NCI-H82 (cell line): ENCODE results near the gene C3AR1.
"Not testable (repeated sequence)": the region's sequence is repeated elsewhere in the genome, so short reads cannot be mapped to it uniquely, and the experiment has no call there.

Experiments
- DNase-seq: peaks from one replicate; lab custom pipeline; 2025; lab: John Stamatoyannopoulos, UW

Gene C3AR1

DNA sequence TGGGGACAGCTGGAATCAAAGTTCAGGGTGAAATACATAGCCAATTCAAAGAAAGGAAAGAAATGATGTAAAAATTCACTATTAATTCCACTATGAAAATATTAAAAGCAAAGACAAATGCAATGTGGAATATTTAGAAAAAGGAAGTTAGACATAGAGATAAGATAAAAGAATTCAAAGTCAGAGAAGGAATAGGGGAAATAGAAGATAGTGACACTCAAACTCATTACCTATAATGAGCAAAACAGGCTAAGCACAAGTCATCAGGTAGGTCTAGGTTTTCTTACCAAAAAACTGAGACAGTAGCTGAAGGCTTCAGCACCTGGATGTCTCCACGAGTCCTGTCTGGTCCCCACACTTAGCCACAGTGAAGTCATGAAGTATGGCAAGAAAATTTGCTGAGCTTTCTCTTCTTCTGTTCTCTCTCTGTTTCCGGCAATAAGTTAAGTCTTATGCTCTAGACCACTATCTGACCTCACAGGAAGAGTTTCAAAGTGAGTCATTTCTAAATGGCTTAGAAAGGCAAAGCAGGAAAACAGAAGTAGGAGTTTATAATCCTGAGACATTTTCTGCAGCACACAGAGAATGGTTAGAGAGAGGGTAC is at the start of gene C3AR1:
C3AR1 (minus strand) TSS at position 369 of the 604 bp plus-strand sequence. CDS start 6,174 bp downstream, outside the sequence.
- DNase-seq = no peak

DNA sequence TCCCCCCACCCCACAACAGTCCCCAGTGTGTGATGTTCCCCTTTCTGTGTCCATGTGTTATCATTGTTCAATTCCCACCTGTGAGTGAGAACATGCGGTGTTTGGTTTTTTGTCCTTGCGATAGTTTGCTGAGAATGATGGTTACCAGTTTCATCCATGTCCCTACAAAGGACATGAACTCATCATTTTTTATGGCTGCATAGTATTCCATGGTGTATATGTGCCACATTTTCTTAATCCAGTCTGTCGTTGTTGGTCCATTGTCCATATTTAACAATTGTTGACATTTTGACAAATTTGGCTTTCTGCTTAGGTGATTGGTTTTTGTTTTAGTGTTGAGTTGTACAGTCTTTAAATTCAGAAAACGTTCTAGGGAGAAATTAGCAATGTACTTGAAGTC is 47.0 kb upstream of the C3AR1 start:
- not testable (repeated sequence) for DNase-seq

DNA sequence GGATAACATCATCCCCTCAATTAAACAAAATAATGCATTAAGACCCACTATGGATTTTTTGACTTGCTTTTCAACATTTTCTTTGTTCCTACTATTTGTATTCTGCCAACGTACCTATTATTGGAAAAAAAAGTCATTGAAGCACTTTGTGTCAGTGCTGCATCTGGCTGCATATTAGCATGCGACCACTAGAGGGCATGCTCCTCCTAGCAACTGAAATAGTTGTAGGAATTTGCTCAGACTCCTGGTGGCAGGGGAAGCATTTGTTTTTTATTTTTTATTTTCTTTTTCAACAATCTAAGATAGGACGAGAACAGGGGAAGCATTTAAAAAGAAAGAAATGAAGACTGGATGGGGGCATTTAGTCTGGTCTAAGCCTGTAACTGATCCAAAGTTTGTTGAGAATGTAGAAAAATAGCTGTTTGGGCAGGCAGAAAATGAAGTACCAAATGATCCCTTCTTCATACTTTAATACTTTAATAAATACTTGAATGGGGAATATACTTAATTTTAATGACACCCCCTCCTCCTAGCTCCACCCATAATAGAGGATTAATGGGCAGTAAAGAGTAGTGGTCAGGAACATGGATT is 42.7 kb upstream of the C3AR1 start:
- peak; percentile 82 for DNase-seq

DNA sequence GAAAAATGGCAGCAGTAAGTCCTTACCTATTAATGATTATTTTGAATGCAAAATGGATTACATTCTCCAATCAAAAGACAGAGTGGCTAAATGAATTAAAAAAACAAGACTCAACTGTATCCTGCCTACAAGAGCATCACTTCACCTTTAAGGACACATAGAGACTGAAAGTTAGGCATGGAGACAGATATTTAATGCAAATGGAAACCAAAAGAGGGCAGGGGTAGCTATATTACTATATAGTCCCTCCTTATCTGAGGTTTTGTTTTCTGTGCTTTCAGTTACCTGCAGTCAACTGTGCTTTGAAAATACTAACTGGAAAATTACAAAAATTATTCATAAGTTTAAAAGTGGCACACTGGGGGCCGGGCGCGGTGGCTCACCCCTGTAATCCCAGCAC is 33.1 kb upstream of the C3AR1 start:
- no peak for DNase-seq

DNA sequence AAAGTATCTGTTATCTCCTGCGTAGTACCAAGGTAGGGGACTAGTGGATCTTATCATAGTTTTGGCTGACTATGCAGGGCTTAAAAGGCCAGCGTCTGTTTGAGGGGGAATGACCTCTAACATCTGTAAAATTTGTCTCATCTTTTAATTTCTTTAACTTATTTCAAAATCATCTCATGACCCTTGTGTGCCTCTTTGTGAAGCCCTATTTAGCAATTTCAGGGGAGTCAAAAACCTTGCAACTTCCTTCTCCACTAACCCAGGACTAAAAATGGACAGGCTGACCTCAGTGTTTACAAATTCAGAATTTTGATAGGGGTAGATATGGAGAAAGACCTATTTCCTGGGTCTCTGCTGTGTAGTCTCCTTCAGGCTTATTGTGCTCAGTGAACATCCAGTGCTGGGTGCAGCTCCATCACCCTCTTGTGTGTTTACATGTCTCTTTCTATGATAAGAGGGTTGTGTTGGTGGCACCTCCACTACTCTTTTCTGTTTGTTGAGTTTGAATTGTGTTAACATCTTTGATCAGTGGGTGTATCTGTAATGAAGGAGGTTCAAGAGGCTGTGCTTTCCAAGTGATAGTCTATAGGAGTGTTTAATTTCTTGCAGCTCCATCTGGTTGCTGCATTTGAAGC is 30.2 kb upstream of the C3AR1 start:
- no peak for DNase-seq

DNA sequence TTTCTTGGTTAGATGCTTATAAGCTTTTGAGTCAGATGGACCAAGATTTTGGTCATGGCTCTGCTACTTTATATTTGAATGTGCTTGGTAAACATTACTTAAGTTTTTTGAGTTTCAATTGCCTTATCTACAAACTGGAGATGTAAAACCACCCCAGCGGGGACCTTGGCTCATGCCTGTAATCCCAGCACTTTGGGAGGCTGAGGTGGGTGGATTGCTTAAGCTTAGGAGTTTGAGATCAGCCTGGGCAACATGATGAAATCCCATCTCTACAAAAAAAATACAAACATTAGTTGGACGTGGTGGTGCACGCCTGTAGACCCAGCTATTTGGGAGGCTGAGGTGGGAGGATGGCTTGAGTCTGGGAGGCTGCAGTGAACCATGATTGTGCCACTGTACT is 27.1 kb upstream of the C3AR1 start:
- DNase-seq = no peak

DNA sequence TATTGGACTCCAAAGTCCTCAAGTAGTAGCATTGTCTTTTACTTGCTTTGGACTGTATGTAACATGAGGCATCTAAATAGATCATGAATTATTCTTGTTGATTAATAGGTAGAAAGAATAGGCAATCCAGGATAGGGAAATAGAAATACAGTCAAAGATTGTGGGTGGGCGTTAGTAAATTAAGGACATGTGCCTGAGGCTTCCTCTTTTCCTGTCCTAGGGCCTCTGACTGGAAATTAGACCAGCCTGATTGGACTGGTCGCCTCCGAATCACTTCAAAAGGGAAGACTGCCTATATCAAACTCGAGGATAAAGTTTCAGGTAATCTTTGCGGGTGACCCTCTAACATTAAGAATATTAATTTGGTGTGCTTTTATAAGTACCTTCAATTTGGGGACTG is 23.6 kb upstream of the C3AR1 start:
- no peak for DNase-seq

DNA sequence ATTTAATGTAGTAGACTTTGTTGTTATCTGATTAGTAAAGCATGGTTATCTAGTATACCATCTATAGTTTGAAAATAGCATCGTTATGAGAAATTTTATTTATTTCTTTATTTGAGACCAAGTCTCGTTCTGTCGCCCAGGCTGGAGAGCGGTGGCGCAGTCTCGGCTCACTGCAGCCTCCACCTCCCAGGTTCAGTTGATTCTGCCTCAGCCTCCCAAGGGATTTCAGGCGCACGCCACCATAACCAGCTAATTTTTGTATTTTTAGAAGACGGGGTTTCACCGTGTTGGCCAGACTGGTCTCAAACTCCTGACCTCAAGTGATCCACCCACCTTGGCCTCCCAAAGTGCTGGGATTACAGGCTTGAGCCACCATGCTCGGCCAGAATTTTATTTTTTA is 23.1 kb upstream of the C3AR1 start:
- not testable (repeated sequence) for DNase-seq

DNA sequence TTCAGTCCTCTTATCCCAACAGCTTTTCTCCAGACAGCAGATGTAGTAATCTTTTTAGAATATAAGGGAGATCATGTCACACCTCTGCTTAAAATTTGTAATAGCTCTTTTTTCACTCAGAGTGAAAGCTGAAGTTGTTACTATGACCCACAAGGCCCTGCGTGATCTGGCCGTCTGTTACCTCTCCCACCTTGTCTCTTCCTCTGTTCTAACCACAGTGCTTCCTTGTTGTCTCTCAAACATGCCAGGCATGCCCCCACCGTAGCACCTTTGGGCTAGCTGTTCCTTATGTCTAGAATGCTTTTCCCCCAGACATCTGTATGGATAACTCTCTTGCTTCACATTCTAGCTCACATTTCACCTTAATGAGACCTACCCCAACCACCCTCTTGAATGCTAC is 22.4 kb upstream of the C3AR1 start:
- DNase-seq = peak; percentile 85

DNA sequence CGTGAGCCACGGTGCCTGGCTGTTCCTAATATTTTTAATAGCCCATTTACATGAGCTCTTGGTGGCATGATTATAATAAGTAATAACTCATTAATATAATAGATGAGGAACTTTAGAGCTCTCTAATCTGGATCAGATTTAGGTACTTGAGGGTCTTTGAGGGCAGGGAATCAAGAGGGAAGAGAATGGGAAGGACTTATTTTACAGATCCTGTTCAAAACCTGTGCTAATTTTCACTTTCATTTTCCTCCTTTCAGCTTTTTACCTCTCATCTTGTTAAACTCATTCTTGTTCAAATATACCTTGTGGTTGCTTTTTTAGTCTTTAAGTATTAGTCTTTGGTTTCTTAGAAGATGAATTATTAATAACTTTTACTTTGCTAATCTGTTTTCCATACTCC is 21.5 kb upstream of the C3AR1 start:
- DNase-seq = peak; percentile 17

DNA sequence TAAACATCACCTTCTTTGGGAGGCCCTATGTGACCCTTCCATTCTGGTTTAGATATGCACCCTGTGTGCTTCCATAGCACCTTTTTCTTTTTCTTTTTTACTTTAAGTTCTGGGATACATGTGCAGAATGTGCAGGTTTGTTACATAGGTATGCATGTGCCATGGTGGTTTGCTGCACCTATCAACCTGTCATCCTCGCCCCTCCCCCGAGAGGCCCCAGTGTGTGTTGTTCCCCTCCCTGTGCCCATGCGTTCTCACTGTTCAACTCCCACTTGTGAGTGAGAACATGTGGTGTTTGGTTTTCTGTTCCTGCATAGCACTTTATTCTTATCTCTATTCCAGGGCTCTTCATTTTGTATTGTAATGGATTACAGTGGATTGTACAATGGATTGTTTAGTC is 18.2 kb upstream of the C3AR1 start:
- not testable (repeated sequence) for DNase-seq

DNA sequence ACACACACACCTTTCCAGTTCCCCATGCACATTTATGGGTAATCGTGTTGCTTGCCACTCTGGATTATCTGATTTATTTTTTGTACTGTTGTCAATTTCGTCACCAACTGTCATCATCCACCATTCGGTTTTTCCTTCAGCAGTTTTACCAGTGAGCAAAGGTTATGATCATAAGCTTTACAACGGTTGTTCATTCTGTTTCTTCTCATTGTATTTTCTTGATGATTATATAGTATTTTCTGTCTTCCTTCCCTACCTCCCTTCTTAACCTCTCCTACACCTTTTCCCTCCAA is 16.6 kb upstream of the C3AR1 start:
- no peak for DNase-seq

DNA sequence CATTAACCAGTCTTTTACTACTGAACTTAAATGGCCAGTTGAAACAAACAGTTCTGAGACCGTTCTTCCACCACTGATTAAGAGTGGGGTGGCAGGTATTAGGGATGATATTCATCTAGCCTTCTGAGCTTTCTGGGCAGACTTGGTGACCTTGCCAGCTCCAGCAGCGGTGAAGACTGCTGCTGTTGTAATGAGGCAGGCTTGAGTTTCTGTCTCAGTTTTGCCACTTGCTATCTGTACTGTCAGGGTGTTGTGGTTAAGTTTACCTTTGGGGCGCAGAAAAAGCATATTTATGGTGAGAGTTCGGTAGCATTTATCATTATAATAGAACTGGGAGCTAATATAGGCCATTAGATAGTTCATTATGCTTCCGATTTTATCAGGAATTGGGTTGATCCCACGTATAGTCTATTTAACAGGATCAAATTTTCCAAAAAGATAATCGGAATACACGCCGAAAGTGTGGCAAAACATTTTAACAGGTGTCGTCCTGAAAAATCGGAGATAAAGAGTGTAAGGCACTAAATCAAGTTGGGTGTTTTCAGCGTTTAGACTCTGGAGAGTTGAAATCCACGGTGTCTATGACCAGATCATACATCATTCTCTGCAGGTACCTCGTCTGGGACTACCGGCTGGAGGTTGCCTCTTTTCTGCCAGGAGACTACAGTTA is 15.2 kb upstream of the C3AR1 start:
- DNase-seq = peak; percentile 16

DNA sequence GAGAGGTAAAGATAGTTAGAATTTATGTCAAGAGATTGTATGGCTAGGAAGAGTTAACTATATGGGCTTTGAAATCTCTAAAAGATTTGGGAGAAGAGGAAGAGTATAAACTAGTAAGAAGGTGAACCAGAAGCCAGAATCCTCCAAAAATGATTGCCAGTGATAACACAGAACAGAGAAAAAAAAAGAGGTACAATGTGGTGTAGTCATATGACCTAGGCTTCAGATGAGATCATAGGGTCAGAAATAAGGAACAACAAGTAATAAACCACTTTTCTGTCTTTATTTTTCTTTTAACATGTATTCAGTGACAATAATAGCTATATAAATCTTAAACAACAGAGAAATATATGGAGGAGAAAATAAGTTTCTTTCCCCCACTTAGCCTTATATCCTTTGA is 14.0 kb upstream of the C3AR1 start:
- no peak for DNase-seq

DNA sequence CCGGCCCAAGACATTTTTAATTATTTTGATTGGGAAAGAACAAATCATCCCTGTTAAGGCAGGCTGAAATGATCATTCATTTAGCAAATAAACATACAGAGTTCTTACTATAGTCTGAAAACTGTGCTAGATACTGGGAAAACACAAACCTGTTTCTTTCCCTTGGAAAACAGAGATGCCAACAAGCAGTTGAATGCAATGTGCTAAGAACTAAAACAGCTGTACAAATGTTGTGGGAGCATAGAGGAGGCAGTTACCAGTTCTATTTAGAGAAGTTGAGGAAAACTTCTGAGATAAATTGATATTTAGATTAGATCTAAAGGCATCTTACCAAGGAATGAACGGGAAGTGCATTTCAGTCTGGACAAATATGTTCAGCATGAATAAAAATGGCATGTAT is 12.8 kb upstream of the C3AR1 start:
- DNase-seq = no peak

DNA sequence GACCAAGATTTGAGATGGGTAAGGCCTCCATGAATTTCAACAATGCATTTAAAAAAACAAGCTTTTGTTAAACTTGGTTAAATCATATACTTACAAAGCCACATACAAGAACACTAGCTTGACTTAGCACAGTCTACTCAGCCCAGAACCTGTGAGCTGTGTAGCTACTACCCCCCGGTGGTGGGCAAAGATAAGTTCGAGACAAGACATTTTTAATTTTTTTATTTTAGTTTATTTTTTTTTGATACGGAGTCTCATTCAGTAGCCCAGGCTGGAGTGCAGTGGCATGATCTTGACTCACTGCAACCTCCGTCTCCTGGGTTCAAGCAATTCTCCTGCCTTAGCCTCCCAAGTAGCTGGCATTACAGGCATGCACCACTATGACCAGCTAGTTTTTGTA is 12.2 kb upstream of the C3AR1 start:
- peak; percentile 44 for DNase-seq

DNA sequence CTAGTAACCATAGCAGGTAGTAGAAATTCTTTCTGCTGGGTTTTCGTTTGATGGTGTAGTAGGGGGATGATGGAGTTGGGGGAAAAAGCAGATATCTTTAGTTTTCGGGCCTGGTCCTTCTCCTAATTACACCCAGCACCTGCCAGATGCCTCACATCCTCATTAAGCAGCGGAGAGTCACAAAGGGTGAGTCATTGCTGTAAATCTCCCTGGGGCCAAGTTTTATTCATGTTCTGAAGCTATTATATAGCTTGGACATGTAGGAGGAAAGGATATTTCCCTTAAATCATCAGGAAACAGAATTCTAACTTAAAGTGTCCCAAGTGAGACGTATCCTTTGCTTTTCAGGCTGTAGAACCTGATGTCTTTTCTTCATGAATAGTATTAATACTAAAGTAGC is 11.0 kb upstream of the C3AR1 start:
- peak; percentile 12 for DNase-seq

DNA sequence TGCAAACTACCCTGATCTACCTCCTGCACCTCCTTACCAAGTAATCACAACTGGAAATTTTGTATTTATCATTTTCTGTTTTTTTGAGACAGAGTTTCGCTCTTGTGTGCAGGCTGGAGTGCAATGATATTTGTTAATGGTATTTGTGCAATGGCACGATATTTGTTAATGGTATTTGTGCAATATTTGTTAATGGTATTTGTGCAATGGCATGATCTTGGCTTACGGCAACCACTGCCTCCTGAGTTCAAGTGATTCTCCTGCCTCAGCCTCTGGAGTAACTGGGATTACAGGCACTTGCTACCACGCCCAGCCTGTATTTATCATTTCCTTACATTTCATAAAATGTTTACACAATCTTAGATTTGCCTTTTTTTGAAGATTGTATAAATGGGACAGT is 10.2 kb upstream of the C3AR1 start:
- DNase-seq = no peak

DNA sequence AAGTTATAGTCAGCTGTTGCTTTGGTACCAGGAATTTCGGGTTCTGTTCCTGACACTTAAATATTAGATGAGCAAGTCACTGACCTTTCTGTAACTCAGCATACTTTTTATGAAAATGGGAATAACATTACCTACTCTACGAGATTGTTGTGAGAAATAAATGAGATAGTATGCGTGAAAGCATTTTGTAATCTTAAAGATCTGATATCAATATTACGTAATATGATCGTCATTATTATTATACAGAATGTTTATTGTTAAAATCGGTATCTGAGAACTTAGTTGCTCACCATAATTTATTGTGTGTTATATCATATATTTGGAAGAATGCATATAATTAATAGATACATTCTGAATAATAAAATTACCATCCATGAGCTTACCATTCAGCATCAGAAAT is 9.8 kb upstream of the C3AR1 start:
- DNase-seq = no peak

DNA sequence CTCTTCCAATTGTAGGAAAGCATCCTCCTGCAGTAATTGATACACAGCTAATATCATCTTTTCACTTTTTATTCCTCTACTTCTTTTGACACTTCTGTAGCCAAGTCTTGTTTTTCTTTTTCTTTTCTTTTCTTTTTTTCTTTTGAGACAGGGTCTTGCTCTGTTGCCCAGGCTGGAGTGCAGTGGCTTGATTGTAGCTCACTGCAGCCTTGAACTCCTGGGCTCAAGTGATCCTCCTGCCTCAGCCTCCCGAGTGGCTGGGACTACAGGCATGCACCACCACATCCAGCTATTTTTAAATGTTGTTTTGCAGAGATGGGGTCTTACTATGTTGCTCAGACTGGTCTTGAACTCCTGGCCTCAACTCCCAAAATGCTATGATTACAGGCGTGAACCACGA is 5.7 kb upstream of the C3AR1 start:
- DNase-seq = not testable (repeated sequence)

DNA sequence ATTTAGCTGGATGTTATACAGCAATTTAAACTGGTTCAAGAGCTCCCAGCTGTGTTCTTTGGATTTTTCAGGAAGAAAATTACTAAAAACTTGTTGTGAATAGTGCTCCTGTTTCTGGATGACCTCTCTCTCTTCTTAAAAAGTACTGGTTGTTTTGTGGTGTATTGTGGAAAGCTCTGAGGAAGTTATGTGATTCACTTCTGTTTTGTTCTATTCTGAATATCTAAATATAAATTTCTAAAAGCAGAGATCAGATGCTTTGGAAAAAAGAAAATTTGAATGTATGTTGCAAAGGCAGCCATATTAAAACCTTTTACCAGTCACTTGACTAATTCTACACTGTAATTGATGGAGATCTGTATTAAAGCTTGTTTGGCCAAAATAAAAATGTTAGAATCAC is 3.4 kb upstream of the C3AR1 start:
- DNase-seq = no peak

DNA sequence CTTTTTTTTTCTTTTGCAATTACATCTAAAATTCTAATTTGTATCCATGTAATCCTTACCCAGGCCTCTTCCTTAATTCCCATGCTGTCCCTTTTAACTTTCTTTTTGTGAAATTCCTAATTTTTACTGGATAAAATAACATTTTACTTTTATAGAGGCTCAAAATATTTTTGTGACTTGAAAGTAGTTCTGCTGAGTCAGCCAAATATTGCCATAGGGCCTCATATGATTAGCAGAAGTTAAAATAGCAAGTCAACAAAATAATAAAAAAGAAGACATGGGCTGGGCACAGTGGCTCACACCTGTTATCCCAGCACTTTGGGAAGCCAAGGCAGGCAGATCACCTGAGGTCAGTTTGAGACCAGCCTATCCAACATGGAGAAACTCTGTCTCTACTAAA is 2.0 kb downstream of the C3AR1 start:
- no peak for DNase-seq

DNA sequence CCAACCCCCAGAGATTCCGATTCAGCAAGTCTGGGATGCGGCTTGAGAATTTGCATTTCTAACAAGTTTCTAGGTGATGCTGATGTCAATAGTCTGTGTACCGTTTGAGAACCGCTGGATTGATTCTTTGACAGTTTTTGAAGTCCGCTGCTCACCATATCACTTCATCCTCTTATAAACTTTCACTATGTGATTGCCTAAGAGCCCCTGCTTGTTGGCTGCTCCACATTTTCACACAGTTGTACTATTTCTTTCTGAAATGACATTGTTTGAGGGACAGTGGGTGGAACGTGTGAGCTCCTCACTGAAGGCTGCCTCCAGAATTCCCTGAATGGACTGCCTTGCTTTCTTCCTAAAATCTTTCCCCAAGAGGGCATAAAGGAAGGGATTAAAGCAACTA is 7.7 kb downstream of the C3AR1 start:
- DNase-seq = no peak

DNA sequence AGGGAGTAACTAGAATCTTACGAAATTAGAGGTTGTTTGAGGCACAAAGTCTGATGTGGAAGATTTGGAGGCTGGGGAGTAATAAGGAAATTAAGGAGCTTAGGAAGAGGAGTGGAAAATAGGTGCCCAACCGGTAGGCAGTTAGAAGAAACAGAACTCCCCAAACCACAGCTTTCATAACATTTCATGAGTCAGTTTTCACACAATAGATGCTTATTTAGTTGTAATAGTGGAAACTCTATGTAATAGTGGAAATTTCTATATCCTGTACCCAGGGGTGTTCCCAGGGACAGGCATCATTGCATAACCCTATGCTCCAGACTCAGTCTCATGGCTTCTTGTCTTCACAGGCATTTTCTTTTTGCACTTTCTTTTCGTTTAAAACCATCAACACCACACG is 8.3 kb downstream of the C3AR1 start:
- DNase-seq = no peak
